Large intestine (tissue), 3 donors: Measurements from ENCODE around the gene YPEL3. TPM values are rescaled to one million over a fixed set of nuclear protein-coding genes. Genes with fewer than 3 reads are reported as not detected.
A peak's percentile ranks its signal among the peaks of the same experiment; 100 is the strongest.

Experiments
- DNase-seq, 2 donors: peaks; one replicate each; pipeline versions ENCODE4 v3.0.0 to v3.0.0-alpha.2; 2013
- H3K27ac ChIP-seq: one replicate; pipeline ENCODE4 v1.5.1; 2013; ENCODE audit warnings: low read length
- H3K27me3 ChIP-seq: 2 replicates; pipeline ENCODE4 v1.6.1; 2013; ENCODE audit warnings: low read length; ENCODE audit not compliant: control insufficient read depth, insufficient read depth
- H3K36me3 ChIP-seq: 2 replicates; pipeline ENCODE4 v1.6.1; 2013; ENCODE audit warnings: low read length; ENCODE audit not compliant: control insufficient read depth, insufficient read depth
- H3K4me1 ChIP-seq: one replicate; pipeline ENCODE4 v1.6.1; 2013; ENCODE audit warnings: low read length; ENCODE audit not compliant: control insufficient read depth, insufficient read depth
- H3K4me3 ChIP-seq: one replicate; pipeline ENCODE4 v1.5.1; 2013; ENCODE audit warnings: low read length
- H3K9me3 ChIP-seq: one replicate; pipeline ENCODE4 v1.6.1; 2013; ENCODE audit warnings: mild to moderate bottlenecking, low read depth, low read length, moderate library complexity; ENCODE audit not compliant: control insufficient read depth
- WGBS: methylation state at CpG from one replicate; pipeline ENCODE4 v1.1.5; 2013; ENCODE audit warnings: low lambda C conversion rate; ENCODE audit not compliant: insufficient coverage; 5-methylcytosine and 5-hydroxymethylcytosine counted together
- polyA plus RNA-seq: library from polyadenylated mRNA; unstranded; fragments of 120-200 nt; gene quantifications from one replicate; pipeline ENCODE4 v1.2.1, GENCODE V29; 2013

The YPEL3 gene
- polyA plus RNA-seq, 1 donor, result 64.5 TPM

DNA sequence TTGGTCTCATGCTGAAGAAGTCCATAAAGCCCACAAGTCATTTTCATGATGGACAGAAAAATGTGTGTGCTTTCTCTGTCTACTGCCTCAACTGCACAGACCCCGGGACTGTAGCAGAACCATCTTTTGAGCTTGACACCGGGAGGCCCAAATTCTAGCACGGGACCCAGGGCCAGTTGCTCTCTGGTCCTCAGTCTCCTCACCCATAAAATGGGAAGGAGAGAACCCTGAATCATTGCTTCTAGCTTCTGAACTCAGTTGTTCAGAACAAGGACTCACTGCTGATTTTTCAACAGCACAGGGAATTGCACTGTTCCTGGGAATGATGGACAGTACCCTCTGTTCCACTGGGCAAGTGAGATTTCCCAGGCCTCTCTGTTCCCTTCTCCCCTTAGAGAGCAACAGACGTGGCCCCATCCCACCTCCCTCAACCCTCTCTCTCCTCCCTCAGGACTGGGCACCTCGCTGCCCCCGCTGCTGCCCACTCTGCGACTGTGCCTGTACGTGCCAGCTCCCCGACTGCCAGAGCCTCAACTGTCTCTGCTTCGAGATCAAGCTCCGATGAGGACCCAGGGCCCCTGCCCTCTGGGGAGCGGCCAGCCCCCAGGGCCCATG lies 32.6 kb downstream of the YPEL3 start:
- H3K27ac ChIP-seq, result peak overlapping the region; percentile 100
- no peaks in the 10 kb centered on the region for H3K27me3 ChIP-seq
- H3K9me3 ChIP-seq, result no peaks in the 10 kb centered on the region
- peaks cover 12% of the 10 kb centered on the region for H3K36me3 ChIP-seq
- peaks cover 21% of the 10 kb centered on the region for H3K4me1 ChIP-seq
- H3K4me3 ChIP-seq, result no peak overlapping the region
- WGBS, result no CpG with 5 or more reads among the region's 12 CpGs
- no peak for DNase-seq

DNA sequence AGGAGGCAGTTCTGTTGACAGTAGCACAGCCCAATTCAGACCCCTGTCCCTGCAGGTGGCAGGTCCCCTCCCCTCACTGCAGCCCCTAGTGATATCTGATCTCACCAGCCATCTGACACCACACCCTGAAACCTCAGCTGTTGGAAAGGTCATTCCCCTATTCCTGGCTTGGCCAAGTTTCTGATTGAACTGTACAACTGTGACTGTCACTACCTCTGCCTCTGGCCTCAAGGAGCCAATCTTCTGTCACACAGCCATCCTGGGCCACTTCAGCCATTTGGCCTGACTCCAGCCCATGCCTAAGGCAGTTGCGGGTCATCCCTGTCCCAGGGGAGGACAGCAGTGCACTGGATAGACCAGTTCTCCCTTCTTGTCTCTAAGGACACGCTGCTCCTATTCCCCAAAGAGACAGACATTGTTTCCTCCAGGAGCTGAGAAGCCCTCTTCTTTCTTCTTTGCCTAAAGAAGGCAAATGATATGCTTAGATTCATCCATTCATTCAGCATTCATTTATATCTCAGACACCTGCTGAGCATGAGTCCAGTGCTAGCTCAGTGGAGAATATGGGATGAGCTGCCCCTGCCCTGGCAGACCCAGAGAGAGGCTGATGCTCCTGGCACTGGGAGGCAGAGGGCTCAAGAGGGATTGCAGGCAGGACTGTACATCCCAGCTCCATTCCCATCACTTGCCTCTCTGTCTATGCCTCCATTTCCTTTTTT lies 35.0 kb downstream of the YPEL3 start:
- Histone ChIP-seq H3K9me3 (no peaks in the 10 kb centered on the region), H3K27ac (no peak overlapping the region), H3K36me3 (no peaks in the 10 kb centered on the region), H3K27me3 (no peaks in the 10 kb centered on the region), H3K4me3 (no peak overlapping the region), H3K4me1 (peaks cover 11% of the 10 kb centered on the region)
- DNase-seq, result no peak
- no CpG with 5 or more reads among the region's 2 CpGs for WGBS

DNA sequence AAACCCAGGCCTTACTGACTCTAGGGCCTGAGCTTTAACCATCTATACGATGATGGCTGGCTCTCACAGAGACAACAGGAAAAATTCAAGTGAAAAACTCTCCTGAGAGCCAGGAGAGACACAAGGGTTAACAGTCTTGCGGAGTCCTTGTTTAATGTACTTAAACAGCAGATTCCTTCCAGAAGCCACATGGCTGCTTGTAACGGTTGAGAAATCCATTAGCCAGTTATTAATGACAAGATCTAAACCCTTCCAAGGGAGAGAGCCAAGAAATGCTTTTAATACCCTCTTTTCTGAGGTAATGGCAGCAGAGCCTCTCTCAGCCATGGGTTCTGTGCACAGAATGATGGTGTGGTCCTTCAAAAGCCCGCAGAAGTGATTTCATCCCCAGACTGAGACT lies 35.7 kb downstream of the YPEL3 start:
- H3K4me1 ChIP-seq, result peaks cover 11% of the 10 kb centered on the region
- no peak overlapping the region for H3K4me3 ChIP-seq
- H3K27me3 ChIP-seq, result no peaks in the 10 kb centered on the region
- no peaks in the 10 kb centered on the region for H3K36me3 ChIP-seq
- no peaks in the 10 kb centered on the region for H3K9me3 ChIP-seq
- H3K27ac ChIP-seq, result no peak overlapping the region
- whole genome bisulfite sequencing, result 83% methylated on average over 1 of the region's 4 CpGs
- DNase-seq, result no peak

DNA sequence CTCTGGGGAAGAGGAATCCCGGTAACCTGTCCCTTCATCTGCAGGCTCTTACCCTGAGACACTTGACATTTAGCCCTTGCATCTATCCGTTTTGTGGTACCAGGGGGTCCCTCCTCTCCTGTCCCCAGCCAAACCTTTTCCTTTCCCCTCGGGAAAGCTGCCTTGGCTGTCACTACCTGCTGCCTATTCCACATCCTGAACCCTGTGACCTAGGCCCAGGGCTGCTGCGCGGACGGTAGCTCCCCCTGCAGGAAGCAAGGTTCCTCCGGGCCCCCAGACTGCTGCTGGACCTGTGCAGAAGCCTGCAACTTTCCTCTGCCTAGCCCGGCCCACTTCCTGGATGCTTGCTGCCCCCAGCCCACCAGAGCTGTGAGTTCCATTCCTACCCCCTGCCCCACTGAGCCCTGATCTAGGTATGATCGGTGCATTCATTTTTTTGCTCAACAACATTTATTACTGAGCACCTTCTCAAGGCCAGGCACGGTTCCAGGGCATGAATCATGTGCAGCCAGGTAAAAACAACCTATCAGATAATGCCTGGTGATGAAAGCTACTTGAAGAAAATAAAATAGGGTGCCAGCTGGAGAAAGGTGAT lies 41.0 kb downstream of the YPEL3 start:
- Histone ChIP-seq H3K27ac (no peak overlapping the region), H3K27me3 (no peaks in the 10 kb centered on the region), H3K4me1 (peaks cover 9% of the 10 kb centered on the region), H3K9me3 (no peaks in the 10 kb centered on the region), H3K36me3 (no peaks in the 10 kb centered on the region), H3K4me3 (no peak overlapping the region)
- WGBS, result no CpG with 5 or more reads among the region's 10 CpGs
- no peak for DNase-seq

GRCh38 chr16:30054451-30054850 lies 41.6 kb downstream of the YPEL3 start:
- peaks cover 9% of the 10 kb centered on the region for H3K4me1 ChIP-seq
- no peak overlapping the region for H3K27ac ChIP-seq
- no peaks in the 10 kb centered on the region for H3K27me3 ChIP-seq
- WGBS, result 100% methylated on average over 1 of the region's 8 CpGs
- no peaks in the 10 kb centered on the region for H3K36me3 ChIP-seq
- DNase-seq, result no peak
- H3K4me3 ChIP-seq, result no peak overlapping the region
- no peaks in the 10 kb centered on the region for H3K9me3 ChIP-seq

GRCh38 chr16:30053376-30054015 lies 42.5 kb downstream of the YPEL3 start:
- no peaks in the 10 kb centered on the region for H3K36me3 ChIP-seq
- H3K27me3 ChIP-seq, result no peaks in the 10 kb centered on the region
- H3K4me1 ChIP-seq, result peaks cover 9% of the 10 kb centered on the region
- no peak overlapping the region for H3K27ac ChIP-seq
- H3K9me3 ChIP-seq, result no peaks in the 10 kb centered on the region
- no peak for DNase-seq
- WGBS, result no CpG with 5 or more reads among the region's 19 CpGs
- peak overlapping the region; percentile 79 for H3K4me3 ChIP-seq

DNA sequence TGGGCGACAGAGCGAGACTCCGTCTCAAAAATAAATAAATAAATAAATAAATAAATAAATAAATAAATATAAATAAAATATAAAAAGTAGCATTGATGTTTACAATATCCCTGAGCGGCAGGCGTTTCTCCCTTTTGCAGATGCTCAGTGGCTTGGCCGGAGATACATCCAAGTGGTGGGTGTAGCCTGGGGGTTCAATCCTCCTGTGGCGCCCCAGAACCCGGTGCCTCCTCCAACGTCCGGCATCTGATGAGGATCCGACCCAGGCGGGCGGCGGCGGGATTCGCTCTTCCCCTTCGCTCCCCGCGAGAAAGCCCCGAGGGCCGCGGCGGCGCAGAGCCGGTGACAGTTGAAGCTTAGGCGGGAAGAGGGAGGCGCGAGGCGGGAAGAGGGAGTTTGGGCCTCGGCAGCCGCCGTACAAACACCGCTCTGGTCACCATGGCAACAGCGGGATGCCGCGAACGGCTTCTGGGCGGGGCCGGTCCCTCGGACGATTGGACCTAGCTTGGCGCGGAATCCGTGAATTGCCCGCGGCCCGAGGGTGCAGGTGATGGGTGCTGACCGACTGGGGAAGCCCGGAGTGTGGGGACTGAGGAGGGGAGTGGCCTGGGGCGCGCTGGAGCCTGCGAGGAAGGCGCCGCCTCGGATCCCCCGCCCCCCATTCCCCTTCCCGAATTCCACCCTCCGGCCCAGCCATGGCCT lies 43.2 kb downstream of the YPEL3 start:
- Histone ChIP-seq H3K9me3 (no peaks in the 10 kb centered on the region), H3K36me3 (no peaks in the 10 kb centered on the region), H3K27ac (no peak overlapping the region), H3K27me3 (no peaks in the 10 kb centered on the region), H3K4me1 (peaks cover 9% of the 10 kb centered on the region), H3K4me3 (peak overlapping the region; percentile 79)
- peak; percentile 82 to 90 for DNase-seq
- WGBS, result no CpG with 5 or more reads among the region's 58 CpGs

DNA sequence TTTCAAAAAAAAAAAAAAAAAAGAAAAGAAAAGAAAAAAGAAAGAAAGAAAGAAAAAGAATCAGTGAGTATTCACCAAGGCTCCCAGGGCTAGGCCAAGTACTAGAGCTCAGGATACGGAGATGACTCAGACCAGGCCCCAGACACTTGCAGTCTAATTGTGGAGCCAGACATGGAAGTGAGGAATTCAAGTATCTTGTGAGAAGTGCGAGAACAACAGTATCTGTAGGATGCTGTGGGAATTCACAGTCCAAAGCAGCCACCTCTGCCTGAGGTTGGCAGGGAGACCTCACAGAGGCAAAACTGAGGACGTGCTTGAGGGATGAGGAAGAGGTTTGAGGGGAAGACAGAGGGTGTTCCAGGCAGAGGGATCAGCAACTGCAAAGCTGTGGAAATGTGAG lies 44.5 kb downstream of the YPEL3 start:
- no peak for DNase-seq
- Histone ChIP-seq H3K27ac (no peak overlapping the region), H3K27me3 (no peaks in the 10 kb centered on the region), H3K4me1 (peaks cover 9% of the 10 kb centered on the region), H3K4me3 (no peak overlapping the region), H3K9me3 (no peaks in the 10 kb centered on the region), H3K36me3 (no peaks in the 10 kb centered on the region)
- WGBS, result no CpG with 5 or more reads among the region's 3 CpGs

DNA sequence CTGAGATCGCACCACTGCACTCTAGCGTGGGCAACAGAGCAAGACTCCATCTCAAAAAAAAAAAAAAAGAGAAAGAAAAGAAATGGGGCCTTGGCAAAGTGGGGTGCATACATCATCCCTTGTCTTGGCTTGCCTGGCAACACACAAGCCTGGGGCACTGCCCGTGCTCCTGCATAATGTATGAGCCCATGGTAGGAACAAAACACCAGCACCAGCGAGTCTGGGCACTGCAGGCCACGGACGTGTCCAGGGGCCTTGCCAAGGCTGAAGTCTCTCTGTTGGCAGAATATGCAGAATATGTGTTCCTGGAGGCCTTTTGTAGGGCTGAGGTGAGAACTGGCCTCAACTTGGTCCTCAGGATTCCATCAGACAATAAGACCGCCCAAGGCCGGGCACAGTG lies 46.1 kb downstream of the YPEL3 start:
- Histone ChIP-seq H3K27me3 (no peaks in the 10 kb centered on the region), H3K36me3 (no peaks in the 10 kb centered on the region), H3K4me1 (peaks cover 9% of the 10 kb centered on the region), H3K27ac (no peak overlapping the region), H3K4me3 (no peak overlapping the region), H3K9me3 (no peaks in the 10 kb centered on the region)
- WGBS, result no CpG with 5 or more reads among the region's 8 CpGs
- DNase-seq, result no peak

DNA sequence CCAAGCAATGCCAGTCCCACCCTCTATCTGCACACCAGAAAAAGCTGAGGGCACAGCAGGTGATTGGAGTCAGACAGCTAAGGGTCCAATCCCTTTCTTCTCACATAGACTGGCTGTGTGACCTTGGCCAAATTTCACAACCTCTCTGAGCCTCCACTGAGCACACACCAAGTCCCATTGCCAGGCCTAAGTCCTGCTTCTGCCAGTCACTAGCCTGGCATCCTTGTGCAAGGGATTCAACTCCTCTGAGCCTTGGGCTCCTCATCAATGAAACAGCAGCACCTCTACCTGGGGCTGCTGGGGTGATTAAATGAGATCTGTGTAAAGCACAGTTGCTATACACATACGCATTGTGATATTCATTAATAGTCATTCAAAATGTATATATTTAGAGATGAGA lies 49.4 kb downstream of the YPEL3 start:
- no peak overlapping the region for H3K4me3 ChIP-seq
- H3K4me1 ChIP-seq, result no peaks in the 10 kb centered on the region
- no peaks in the 10 kb centered on the region for H3K27me3 ChIP-seq
- no peak overlapping the region for H3K27ac ChIP-seq
- H3K9me3 ChIP-seq, result no peaks in the 10 kb centered on the region
- H3K36me3 ChIP-seq, result no peaks in the 10 kb centered on the region
- DNase-seq, result no peak
- WGBS, result no CpG with 5 or more reads among the region's 1 CpG
